OCI-LY1 (cell line): ENCODE results near the gene DNMT3A.

ENCODE experiments used
- EZH2 ChIP-seq: fragments of 200-600 bp; sonication (generic), shearing (Covaris generic); IDR thresholded peaks from 2 replicates; pipeline ENCODE4 v1.8.0; 2017; ENCODE audit warnings: borderline replicate concordance, mixed run types, mild to moderate bottlenecking, antibody characterized with exemption, low read length, moderate library complexity, mixed read lengths
- TF ChIP-seq, protein P1 (sequence below): fragments of 200-600 bp; sonication (generic), shearing (Covaris generic); IDR thresholded peaks from 2 replicates; pipeline ENCODE4 v1.5.1; 2017; ENCODE audit warnings: mild to moderate bottlenecking, antibody characterized with exemption, low read length, moderate library complexity, mixed read lengths

DNA sequence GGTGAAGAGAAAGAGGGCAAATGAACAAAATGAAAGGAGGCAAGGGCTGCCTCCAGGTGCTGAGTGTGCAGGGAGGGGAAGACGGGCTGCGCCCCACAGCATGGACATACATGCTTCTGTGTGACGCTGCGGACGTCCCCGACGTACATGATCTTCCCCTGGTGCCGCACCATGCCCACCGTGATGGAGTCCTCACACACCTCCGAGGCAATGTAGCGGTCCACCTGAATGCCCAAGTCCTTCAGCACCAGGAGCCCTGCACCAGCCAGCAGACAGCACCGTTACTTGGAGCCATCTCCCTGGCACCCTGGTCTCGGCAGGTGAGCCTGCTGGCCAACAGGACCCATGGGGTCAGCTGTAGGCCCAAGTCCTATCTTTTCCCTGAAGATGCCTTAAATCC lies 100.3 kb downstream of the DNMT3A start:
- TF ChIP-seq EZH2, result no peak
- TF ChIP-seq, protein P1, sequence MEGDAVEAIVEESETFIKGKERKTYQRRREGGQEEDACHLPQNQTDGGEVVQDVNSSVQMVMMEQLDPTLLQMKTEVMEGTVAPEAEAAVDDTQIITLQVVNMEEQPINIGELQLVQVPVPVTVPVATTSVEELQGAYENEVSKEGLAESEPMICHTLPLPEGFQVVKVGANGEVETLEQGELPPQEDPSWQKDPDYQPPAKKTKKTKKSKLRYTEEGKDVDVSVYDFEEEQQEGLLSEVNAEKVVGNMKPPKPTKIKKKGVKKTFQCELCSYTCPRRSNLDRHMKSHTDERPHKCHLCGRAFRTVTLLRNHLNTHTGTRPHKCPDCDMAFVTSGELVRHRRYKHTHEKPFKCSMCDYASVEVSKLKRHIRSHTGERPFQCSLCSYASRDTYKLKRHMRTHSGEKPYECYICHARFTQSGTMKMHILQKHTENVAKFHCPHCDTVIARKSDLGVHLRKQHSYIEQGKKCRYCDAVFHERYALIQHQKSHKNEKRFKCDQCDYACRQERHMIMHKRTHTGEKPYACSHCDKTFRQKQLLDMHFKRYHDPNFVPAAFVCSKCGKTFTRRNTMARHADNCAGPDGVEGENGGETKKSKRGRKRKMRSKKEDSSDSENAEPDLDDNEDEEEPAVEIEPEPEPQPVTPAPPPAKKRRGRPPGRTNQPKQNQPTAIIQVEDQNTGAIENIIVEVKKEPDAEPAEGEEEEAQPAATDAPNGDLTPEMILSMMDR, result no peak
